ENCODE data around the gene CRMP1. TPM values are rescaled to one million over a fixed set of nuclear protein-coding genes. Genes with fewer than 3 reads are reported as not detected.

The CRMP1 gene
- total RNA-seq (10 to 100 TPM in 1 of 5 donors, 1 to 10 TPM in 3, not detected in 1; 1.2 to 21.4 (median 5.2) TPM), polyA plus RNA-seq (1 to 10 TPM; 1.4 to 2.1 (median 1.9) TPM)
- long read RNA-seq, donor 1, partial matches to known transcripts = 26 of 29 reads
- long read RNA-seq, donor 1, other reads (novel, unspliced or antisense) = 0 of 29 reads
- long read RNA-seq, donor 2, transcript CRMP1-202 (14 exons, 2,911 nt) = major isoform, 8 of 13 reads
- long read RNA-seq, donor 2, partial matches to known transcripts = 0 of 13 reads
- long read RNA-seq, donor 2, other reads (novel, unspliced or antisense) = 0 of 13 reads
- long read RNA-seq, donor 3, partial matches to known transcripts = 0 of 5 reads
- long read RNA-seq, donor 3, other reads (novel, unspliced or antisense) = 0 of 5 reads
- long read RNA-seq, donor 4 = 0 reads
- long read RNA-seq, donor 5, transcript CRMP1-202 (14 exons, 2,911 nt) = major isoform, 9 of 20 reads
- long read RNA-seq, donor 5, partial matches to known transcripts = 9 of 20 reads
- long read RNA-seq, donor 5, other reads (novel, unspliced or antisense) = 0 of 20 reads
- long read RNA-seq, donor 6 = 0 reads
- long read RNA-seq, donor 7, transcript CRMP1-202 (14 exons, 2,911 nt) = major isoform, 9 of 16 reads
- long read RNA-seq, donor 7, partial matches to known transcripts = 5 of 16 reads
- long read RNA-seq, donor 7, other reads (novel, unspliced or antisense) = 0 of 16 reads
- long read RNA-seq, donor 8, transcript CRMP1-202 (14 exons, 2,911 nt) = major isoform, 5 of 18 reads
- long read RNA-seq, donor 8, partial matches to known transcripts = 13 of 18 reads
- long read RNA-seq, donor 8, other reads (novel, unspliced or antisense) = 0 of 18 reads
- long read RNA-seq, donor 9, partial matches to known transcripts = 26 of 29 reads
- long read RNA-seq, donor 9, other reads (novel, unspliced or antisense) = 0 of 29 reads
- long read RNA-seq, donor 10, partial matches to known transcripts = 0 of 2 reads
- long read RNA-seq, donor 10, other reads (novel, unspliced or antisense) = 0 of 2 reads

DNA sequence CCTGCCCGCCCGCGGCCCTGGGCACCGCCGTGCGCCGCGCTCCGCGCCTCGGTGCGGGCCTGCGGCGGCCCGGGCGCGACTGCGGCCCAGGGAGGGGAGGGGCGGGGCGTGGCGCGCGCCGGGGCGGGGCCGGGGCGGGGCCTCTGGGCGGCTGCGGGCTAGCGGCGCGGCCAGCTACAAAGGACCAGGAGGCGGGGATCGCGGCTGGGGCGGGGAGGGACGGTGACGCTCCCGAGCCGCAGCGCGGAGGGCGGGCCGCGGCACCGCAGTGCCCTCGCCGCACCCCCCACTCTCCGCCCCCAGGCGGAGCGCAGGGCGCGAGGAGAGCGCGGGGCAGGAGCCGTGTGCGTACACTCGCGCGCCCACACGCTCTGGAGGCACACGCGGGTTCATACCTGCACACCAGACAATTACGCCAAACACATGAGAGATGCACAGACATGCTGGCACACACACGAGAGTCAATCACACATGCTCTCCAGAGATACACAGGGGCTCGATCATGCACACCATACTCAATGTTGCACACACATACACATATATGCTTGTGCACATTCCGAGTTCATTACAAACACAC is at the start of gene CRMP1:
TSS of gene CRMP1 (minus strand) at position 83 of the 577 bp plus-strand sequence. CDS start 117 bp downstream, outside the sequence.
- Histone ChIP-seq H3K9me3 (peaks cover 0 to 11% (median 4%) of the 10 kb centered on the region in 4 donors), H3K27ac (no peak within 1 kb of the TSS), H3K36me3 (no peaks in the 10 kb centered on the region), H3K4me1 (peaks cover 13 to 32% (median 25%) of the 10 kb centered on the region in 4 donors), H3K27me3 (peaks cover 24 to 98% (median 73%) of the 10 kb centered on the region in 3 donors), H3K4me3 (peak within 1 kb of the TSS; percentile 13 to 19 (median 18))
- 6 to 15% (median 7%) methylated on average over 9 to 63 of the region's 67 CpGs for WGBS, 5 donors
- intact Hi-C loops (cut with DNase I; ENCODE audit: low total_unique reads) = no loop called here
- DNase-seq = peak in 1 of 2 donors; percentile 81
- TF ChIP-seq POLR2A (IDR thresholded peaks at IDR 0.05) (no peak), POLR2AphosphoS5 (IDR thresholded peaks at IDR 0.05) (no peak), EP300 (IDR thresholded peaks at IDR 0.05) (no peak)
- TF ChIP-seq, protein P1, sequence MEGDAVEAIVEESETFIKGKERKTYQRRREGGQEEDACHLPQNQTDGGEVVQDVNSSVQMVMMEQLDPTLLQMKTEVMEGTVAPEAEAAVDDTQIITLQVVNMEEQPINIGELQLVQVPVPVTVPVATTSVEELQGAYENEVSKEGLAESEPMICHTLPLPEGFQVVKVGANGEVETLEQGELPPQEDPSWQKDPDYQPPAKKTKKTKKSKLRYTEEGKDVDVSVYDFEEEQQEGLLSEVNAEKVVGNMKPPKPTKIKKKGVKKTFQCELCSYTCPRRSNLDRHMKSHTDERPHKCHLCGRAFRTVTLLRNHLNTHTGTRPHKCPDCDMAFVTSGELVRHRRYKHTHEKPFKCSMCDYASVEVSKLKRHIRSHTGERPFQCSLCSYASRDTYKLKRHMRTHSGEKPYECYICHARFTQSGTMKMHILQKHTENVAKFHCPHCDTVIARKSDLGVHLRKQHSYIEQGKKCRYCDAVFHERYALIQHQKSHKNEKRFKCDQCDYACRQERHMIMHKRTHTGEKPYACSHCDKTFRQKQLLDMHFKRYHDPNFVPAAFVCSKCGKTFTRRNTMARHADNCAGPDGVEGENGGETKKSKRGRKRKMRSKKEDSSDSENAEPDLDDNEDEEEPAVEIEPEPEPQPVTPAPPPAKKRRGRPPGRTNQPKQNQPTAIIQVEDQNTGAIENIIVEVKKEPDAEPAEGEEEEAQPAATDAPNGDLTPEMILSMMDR (IDR thresholded peaks at IDR 0.05) = no peak

DNA sequence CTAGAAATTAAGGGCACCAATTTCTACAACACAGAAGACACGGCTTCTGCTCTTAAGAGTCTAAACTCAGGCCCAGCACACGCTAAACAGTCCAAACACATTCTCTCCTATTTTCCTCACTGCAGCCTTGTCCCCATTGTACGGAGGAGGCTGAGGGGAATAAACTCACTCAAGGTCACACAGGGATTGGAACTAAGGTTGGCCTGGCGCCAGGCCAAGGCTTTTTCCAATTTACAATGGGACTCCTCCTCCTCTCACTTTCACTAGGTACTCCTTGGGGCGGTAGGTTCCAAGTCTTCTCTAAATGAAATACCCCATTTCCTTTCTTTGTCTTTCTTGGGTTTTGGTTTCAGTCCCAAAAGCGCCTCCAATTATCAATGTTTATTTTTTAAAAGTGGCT is 48.7 kb upstream of the CRMP1 start:
- WGBS, 5 donors = 52 to 61% (median 57%) methylated on average over 6 of the region's 6 CpGs
- H3K9me3 ChIP-seq = peaks cover 0 to 29% (median 11%) of the 10 kb centered on the region in 4 donors
- no peak overlapping the region for H3K27ac ChIP-seq
- intact Hi-C loops (cut with DNase I; ENCODE audit: low total_unique reads) = no loop called here
- H3K4me1 ChIP-seq = no peaks in the 10 kb centered on the region
- peaks cover 0 to 40% (median 0%) of the 10 kb centered on the region in 3 donors for H3K27me3 ChIP-seq
- no peak overlapping the region for H3K4me3 ChIP-seq
- no peaks in the 10 kb centered on the region for H3K36me3 ChIP-seq
- DNase-seq = no peak
- no peak for TF ChIP-seq POLR2A (IDR thresholded peaks at IDR 0.05)
- no peak for TF ChIP-seq POLR2AphosphoS5 (IDR thresholded peaks at IDR 0.05)
- TF ChIP-seq EP300 (IDR thresholded peaks at IDR 0.05) = no peak
- TF ChIP-seq, protein P1 (IDR thresholded peaks at IDR 0.05) = no peak

DNA sequence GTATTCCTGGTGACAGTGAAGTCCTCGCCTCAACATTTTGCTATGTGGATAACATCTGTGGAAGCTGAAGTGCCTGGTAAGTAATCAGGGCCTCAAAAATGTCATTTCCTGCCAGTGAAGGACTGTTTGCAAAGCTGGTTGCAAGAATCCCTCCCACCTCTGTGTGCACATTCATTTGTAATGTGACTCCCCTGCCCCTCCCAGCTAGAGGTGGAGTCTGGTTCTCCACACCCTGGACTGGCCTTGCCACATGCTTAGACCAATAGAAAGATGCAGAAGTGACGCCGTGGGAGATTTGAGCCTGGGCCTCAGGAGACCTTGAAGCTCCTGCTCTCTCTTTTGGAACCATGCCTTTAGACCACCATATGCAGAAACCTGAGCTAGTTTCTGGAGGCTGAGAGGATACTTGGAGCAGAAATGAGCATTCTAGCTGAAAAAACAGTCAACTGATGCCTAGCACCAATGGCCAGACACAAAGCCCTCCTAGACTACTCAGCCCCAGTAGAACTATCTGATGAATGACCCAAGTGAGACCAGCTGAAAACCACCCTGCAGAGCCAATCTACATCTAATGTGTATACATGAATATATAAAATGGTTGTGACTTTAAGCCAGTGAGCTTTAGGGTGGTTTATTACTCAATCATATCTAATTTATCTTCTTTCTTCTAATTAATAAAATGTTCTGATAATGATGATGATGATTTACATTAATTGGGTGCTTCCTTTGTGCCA is 47.8 kb upstream of the CRMP1 start:
- H3K4me3 ChIP-seq = no peak overlapping the region
- H3K27ac ChIP-seq = no peak overlapping the region
- peaks cover 0 to 35% (median 0%) of the 10 kb centered on the region in 3 donors for H3K27me3 ChIP-seq
- TF ChIP-seq POLR2AphosphoS5 (IDR thresholded peaks at IDR 0.05) (no peak), POLR2A (IDR thresholded peaks at IDR 0.05) (no peak), EP300 (IDR thresholded peaks at IDR 0.05) (no peak)
- TF ChIP-seq, protein P1 (IDR thresholded peaks at IDR 0.05) = no peak
- H3K9me3 ChIP-seq = peaks cover 0 to 19% (median 2%) of the 10 kb centered on the region in 4 donors
- intact Hi-C loops (cut with DNase I; ENCODE audit: low total_unique reads) = no loop called here
- H3K36me3 ChIP-seq = no peaks in the 10 kb centered on the region
- 37 to 57% (median 44%) methylated on average over 3 of the region's 3 CpGs for WGBS, 5 donors
- peak in 1 of 2 donors; percentile 37 for DNase-seq
- H3K4me1 ChIP-seq = no peaks in the 10 kb centered on the region

Data from stomach (tissue), 19 donors.